GM18868 (cell line): Measurements from ENCODE around the gene CNTFR.

Experiments used
- ATAC-seq: cut with Tn5 transposase; IDR thresholded peaks from one replicate; pipeline ENCODE4 v1.9.1; 2021; ENCODE audit warnings: mild to moderate bottlenecking, moderate library complexity; ENCODE audit not compliant: unreplicated experiment

The CNTFR gene

DNA sequence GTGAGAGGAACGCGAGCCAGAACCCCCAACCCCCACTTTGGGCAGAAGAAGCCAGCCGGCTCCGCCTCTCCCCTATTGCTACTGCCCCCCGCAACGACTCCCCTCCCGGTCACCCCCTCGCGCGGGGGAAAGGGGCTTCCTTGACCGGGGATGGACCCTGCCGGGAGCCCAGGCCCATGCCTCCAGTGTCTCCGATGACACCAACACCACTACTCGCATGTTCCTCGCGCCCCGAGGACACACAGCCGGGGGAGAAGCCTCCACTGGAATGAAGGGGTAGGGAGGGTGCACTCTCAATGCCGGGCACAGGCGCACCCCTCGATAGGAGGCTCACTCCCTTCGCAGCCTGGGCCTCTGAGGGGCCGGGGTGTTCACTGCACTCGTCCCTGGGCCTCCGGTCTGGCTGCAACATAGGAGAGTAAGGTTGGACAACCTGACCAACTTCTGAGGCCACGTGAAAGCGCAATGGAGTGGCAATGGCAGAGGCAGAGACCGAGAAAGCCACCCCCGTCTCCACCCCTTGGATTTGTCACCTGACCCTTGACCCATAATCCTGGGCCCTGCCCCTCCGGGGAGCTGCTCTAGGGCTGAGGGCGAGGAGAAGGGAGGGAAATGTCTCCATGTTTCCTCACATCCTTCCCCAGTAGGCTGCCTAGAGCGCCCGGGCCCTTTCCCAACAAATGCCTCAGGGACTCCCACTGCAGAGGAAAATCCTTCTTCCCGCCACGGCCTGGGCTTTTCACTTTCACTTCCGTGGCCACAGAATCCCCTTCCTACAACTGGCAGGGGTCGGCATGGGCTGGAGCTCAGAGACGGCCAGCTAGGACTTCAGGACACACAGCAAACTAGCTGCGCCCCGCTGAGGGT lies 1.1 kb upstream of the CNTFR start:
- ATAC-seq, result no peak

DNA sequence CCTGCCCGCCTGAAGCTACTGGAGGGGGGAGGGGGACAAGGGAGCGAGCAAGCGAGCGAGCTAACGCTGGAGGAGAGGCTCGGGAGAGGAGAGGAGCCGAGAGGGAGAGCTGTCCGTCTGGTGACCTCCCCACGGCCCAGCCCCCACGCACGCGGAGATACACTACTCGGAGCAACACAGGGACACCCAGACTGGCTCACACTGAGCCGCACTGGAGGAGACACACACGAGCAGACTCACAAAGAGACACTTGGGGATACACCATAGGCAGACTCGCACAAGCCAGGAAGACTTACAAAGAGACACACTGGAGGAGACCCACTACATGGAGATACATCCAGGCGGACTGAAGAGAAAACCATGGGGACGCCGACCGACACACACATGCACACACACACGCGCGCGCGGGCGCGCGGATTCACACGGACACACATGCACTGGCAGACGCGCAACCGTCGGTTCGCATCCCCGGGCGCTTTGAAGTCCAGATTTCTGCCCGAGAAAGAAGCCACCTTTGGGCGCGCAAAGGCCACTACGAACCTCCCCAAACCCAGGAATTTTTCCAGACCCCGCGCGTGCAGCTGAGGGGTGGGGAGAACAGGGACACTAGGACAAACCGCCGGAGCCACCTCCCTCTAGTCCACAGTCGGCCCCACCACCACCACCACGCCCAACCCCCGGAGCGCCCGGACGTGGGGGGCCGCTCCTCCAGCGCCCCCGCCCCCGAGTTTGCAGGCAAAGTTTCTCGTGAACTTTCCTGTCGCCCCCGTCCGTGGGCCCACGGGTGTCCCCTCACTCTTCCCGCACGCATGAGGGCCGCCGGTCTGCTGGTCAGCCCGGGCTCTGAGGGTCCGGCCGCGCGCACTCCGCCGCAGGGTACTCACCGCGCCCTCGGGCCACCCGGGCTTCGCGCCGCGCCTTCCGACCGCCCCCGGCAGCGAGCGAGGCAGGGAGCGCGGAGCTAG lies 571 bp downstream of the CNTFR start:
- no peak for ATAC-seq

DNA sequence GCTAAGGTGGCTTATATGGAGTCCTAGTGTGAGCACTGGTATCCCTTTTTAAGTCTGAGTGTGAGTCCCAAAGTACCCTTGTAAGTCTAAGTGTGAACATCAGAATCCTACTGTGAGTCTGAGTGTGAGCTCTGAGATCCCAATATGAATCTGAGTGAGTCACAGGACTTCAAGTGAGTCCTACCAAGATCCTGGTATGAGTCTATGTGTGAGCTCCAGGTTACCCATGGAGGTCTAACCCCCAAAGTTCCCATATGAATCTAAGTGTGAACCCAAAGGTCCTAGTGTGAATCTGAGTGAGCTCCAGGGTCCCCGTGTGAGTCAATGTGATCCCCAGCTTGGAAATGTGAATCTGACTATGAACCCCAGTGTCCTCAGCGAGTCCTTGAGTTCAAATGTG lies 2.3 kb downstream of the CNTFR start:
- ATAC-seq, result no peak

DNA sequence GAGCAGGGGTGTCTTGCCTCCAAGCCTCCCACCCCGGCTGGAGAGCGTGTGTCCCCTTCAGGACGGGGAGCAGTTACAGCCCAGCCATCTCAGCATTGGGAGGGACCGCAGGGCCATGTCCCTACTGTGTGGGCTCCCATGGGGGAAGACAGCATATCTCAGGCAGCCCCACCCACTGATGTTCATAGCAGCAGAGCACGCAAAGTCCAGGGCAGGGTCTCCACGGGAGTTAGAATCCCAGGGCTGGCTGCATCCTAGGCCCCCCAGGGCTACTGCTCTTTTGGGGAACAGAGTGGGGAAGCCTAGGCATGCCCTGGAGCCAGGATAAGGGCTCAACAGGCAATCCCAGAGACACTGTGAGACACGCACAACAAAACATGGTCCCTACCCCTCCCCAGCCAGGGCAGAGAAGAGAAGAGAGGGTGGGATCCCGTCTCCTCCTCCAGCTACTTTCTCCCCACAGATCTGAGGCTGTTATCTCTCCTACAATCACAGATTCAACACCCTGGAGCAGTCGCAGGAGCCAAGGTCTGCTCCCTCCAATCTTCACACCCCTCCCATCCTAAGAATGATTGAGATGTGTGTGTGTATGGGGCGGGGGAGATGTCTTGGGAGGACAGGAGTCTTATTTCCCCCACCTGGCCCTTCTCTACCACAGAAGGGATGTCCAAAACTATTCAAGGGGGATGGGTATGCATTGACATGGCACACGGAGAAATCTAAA lies 3.4 kb downstream of the CNTFR start:
- no peak for ATAC-seq

DNA sequence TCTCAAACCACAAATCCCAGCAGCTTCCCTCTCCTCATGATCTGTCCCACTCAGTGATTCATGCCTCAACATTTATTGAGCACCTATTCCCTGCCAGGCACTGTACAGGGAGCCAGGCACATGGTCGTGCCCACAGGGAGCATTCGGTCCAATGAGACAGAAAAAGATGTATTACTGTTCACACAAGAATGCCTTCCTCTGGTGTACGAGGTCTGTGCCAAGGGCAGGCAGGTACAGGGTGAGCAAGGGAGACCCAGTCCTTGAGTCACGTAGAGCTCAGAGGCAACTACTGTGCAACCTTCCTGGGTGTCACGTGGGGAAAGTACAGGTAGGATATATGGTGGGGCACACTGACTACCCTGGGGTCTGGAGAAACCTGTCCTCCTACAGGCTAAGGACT lies 4.6 kb downstream of the CNTFR start:
- ATAC-seq, result no peak

DNA sequence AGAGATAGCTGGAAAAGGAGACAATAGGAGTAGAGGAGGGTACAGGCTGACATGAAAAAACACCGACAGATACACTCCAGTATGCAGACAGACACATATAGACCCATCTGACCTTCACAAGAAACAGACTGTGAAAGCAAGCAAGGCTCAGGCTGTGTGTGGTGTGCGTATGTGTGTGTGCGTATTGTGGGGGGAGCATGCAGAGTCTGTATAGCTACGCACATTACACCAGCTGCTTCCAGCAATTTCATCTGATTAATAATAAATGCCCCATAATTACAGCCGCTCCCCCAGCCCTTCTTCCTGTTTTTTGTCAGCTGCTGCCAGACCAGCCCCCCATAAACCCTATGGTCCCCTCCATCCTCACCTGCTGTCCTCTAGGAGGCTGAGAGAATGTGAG lies 6.7 kb downstream of the CNTFR start:
- no peak for ATAC-seq

DNA sequence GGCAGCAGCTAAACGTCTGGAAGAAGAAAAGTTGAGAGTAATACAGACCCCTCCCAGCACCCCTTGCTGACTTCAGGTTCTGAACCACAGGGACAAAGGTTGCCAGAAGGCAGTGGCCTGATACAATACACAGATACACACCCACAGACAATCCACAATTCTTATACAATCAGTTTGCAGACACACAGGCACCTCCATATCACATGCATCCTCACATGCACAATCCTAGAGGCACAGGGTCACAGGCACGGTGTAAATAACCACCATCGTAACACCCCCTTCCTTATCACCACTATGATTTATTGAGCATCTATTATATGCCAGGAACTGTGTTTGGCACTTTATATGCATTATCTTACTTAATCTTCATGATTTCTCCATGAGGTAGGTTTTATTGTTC lies 8.2 kb downstream of the CNTFR start:
- no peak for ATAC-seq

DNA sequence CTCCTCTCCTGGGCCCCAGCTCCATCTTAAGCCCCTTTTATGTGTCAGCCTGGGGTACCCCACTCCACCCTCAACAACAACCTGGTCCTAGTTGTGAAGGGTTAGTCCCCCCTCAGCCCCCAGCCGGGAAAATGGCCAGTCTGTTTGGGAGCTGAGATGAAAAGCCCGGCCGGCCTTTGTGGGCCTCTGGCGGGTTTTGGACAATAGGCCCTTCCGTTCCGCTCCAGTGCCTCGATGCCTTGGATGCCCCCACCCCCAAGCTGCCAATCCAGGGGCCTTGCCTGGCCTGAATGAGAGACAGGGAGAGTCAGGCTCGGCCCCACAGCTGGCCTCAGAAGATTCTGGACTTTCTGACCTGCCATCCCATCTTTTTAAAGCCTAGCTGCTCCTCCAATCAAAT lies 9.2 kb downstream of the CNTFR start:
- ATAC-seq, result no peak

DNA sequence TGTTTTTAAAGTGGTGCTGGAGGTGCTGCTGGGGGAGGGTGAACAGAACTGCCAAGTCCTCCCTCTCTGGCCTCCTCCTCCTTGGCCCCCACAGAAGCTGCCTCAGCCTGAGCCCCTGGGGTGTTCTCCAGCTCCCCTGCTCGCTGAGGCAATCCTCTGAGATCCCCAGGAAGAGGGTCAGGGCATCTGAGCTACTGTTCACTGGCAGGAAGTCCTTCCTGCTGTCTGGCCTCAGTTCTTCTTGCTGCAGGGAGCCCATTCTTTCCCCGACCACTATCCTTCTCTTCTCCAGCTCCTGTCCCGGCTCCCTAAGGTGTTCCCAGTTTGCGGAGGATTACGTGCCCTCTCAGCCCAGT lies 9.7 kb downstream of the CNTFR start:
- ATAC-seq, result no peak

DNA sequence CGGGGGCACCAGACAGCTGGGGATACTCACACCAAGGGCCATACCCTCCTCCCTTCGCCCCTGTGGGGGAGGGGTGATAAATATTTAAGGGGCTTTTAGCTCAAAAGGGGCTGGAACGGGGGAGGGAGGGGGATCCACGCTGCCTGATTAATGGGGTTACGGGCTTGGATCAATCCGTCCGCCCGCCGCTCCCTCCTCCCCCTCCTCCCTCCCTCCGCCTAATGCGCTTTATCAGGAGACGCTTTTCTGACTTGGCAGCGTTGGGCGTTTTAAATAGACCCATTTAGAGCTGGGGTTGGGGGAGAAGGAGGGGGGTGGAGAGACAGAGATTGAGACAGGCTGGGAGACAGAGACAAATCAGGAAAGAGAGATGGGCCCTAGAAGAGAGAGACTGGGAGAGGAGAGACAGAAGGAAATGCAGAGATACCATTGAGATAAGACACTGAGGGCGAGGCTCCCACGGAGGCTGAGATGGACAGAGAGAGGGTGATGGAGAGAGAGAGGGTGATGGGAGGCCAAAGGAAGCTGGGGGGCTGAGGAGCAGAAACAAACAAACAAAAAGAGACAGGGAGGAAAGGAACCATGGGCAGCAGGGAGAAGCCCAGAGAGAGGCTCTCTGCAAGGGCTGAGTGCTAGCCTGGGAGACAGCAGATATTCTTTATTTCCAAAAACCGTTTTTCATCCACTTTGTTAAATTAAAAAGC lies 10.3 kb downstream of the CNTFR start:
- ATAC-seq, result no peak

DNA sequence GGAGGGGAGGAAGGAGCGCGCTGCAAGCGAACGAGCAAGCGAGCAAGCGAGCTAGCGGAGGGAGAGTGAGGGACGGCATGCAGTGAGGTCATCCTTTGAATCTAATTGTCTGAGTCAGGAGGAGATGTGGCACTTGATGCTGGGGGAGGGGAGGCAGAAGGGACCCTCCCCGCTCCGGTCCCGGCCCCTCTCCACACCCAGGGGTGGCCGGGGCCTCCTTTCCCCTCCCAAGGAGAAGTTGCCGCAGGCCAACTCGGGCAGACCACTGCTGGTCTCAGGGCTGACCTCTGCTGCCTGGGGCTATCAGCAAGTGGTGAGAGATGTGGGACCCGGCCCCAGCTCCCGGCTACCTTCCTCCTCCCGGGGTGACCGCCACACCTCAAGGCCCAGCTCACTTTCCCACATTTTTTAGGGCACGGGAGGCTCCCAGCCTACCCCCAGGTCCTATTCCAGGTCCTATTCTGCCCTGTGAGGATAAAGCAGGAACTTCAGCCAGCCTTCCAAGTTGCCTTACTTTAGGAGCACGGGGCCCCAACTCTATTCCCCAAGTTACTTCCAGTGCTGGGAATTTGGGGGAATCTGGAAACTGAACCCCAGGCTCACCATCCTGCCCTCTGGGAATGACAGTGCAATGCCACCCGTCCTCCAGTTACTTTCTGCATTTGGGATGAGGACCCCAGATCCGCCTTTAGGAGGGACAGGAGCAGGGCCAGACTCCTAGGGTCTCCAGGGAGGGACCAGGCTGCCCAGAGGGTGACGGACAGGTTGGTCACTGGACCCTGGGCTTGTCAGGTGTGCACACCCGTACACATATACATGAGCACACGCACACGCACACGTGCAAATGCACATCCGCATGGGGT lies 11.1 kb downstream of the CNTFR start:
- ATAC-seq, result no peak

DNA sequence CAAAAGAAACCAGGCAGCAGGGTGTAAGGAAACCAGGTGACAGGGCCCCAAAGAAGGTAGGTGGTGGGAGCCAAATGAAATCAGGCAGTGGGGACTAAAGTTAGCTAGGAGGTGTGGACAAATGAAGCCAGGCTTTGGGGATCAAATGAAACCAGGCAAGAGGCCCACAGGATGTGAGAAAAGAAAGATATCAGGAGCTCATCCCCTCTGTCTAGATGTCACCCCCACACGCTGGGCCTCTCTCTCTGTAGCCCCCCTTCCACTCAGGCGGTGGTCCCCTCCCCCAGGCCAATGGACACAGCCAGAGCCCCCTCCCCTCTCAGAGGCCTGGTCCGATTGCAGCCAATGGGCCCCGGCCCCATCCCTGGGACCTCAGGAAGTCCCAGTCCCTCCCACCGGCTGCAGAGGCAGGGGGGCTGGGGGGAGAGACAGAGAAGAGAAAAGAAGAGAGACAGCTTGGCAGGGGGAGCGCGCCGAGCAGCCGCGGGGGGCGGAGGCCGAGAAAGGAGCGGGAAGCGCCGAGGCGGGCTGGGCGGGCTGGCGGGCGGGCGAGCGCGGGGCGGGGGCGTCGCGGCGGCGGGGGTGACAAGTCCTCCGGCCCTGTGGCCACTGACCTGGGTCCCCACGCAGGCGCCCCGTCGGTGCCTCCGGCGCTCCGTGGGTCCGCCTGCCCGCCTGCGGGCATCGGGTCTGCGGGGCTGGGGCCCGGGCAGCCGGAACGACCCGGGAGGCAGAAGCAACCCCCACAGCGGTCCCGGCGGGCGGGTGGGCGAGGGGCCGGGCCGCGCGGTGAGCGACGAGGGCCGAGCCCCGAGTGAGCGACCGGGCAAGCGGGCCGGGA lies 11.9 kb downstream of the CNTFR start:
- no peak for ATAC-seq

DNA sequence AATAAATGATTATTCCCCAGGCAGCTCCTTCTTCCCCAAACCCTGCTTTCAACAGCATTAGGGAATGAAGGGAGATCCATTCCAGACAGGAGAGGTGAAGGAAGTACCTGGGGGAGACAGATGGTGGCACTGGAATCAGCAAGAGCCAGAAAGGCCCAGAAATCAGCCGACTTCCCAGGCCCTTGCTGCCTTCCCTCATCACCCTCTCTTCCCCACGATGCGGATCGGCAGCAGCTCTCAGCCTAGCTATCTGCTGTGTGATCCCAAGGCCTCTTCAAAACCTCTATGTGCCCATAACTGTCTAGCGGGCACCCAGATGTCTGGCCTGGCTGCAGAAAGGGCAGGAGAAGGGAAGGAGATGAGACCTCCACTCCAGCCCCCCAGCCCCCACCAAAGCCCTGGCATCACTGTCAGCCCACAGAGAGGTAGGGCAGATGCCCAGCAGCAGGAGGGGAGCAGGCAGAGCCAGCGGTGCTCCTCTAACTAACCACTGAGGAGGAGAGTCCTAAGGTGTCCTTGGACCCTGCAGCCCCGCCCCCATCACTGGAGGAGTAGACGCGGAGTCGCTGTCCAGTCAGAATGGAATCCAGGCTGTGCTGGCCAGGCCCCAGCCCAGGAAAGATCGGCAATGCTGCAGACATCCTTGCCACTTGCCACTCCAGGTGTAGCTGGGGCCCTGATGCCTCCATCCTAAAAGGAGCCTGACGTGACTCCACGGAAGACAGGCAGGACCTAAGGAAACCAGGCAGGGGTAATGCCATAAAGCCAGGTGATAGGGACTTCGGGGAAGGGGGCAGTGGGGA lies 12.7 kb downstream of the CNTFR start:
- no peak for ATAC-seq

DNA sequence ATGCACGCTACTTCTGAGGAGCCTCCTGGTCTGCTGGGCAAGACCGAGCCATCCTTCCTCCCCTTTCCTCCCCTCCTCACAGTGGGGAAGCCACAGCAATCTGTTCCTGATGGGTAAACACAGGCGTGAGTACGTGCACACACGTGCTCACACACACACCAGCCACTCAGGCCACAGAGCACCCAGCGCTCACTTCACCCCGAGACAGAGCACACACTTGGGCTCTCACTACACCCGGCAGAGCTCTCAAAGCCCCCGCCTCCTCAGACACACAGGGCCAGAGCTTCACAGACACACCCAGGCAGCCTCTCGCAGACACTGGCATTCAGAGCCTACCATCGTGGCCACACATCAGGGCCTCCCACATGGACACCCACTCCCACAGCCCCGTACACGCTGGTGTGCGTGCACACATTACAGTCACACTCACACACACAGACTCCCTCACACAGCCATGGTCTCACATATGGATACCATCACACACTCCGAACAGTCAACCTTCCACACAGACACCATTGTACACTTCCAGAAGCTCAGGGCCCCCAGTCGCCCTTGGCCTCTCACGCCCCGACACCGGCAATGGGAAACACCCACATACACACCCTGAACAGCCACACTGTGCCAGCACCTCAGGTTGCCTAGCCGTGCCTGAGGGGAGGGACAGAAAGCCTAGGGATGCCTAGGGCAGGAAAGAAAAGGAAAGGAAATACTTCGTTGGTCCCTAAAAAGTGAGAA lies 13.5 kb downstream of the CNTFR start:
- ATAC-seq, result no peak

DNA sequence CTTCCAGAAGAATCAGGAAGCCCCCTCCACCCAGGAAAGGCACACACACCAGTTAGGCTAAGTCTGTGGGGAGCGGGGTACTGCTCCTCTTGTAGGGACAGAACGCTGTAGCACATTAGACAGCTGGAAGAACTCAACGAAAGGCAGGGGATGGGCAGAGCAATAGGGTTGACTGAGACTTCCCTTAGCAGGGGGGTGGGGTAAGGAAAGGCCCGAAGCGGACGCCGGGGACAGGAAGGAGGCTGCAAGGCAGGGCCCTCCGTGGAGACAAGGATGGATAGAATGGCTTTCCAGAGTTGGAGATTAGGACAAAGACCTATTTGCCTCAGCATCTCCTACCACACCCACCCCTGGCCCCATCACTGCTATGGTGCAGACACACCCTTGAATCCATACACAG lies 14.3 kb downstream of the CNTFR start:
- no peak for ATAC-seq

DNA sequence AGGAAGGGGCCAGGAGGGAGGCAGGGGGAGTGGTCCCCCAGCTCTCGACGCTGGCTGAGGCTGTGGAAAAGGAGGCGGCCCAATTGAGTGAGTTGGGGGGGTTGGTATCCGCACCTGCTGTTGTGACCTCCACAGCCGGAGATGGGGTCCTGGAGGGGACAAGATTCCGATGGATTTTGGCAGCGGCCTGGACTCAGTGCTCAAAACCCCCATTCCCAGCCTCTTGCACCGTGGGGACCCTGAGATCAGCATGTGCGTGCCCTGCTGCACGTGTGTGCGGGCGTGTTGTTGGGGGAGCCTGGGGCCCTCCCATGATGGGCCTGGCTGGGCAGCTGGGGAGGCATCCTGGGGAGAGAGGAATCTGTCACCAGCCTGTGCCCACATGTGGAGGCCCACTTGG lies 15.0 kb downstream of the CNTFR start:
- no peak for ATAC-seq

DNA sequence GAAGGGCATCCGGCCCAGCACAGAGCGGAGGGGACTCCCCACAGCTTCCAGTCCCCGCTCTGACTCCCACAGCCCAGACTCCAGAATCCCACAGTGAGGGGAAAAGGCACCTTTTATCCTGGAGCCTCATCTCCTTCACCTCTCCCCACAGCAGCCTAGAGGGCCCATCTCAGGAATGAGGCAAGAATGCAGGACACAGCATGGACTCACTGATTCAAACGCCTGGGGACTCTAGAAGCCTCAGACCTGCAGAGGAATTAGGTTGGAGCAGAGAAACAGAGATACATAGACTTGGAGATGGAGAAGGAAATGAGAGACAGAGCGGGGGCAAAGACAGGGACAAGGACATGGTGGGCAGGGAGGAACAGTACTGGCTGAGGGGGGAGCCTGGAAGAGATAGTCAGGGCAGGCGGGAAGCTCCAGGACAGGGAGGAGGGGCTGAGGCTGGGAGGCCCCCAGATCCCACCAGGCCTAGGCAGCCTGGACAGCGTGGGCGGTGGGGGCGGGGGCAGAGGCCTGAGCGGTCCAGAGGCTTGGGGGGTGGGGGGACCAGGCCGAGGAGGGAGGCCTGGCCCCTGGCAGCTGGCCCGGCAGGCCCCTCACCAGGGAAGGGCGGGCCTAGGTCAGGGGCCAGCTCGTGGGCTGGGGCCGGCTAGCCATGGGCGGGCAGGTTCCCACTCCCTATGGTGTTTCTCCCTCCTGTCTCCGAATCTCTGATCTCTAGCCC lies 15.8 kb downstream of the CNTFR start:
- ATAC-seq, result no peak
